IPS-NIHi11 (cell line): Measurements from ENCODE around the gene VIPR1.
"Not testable (repeated sequence)": the region's sequence is repeated elsewhere in the genome, so short reads cannot be mapped to it uniquely, and the experiment has no call there.

Experiments used
- DNase-seq: peaks from one replicate; pipeline ENCODE4 v3.0.0; 2012; ENCODE audit warnings: mixed read lengths, low spot score

The VIPR1 gene

DNA sequence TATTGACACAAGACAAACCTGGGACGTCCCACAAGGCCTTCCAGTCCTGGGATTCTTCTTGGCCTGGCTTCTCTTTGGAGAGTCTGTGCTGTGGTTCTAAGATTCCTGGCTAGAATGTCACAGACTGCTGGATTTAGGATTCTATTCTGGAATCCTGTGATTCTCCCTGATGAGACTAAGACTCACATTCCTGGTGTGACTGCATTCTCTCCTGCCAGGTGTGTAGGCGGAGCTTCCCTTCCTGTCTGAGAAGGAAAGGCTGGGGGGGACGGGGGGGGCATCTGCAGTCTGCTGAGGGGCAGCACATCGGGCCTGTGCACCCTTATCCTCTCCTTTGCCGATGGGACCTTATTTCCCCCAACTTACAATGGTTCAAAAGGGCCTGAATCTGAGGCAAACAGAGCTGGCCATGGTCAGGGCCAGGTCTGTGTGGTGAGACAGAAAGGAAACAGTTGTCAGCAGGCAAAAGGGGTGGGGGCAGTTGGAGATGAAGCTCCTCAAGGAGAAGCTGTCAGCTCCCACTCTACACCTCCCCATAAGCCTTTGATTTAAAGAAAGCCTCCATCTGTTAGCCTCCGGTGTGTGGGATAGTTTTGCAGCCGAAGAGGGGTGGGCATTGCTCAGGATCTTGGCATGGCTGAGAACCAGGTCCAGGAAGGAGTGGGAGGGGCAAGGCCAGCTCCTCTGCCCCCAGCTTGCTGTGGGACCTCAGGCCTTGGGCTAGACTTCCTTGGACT is 30.9 kb downstream of the VIPR1 start:
- no peak for DNase-seq

DNA sequence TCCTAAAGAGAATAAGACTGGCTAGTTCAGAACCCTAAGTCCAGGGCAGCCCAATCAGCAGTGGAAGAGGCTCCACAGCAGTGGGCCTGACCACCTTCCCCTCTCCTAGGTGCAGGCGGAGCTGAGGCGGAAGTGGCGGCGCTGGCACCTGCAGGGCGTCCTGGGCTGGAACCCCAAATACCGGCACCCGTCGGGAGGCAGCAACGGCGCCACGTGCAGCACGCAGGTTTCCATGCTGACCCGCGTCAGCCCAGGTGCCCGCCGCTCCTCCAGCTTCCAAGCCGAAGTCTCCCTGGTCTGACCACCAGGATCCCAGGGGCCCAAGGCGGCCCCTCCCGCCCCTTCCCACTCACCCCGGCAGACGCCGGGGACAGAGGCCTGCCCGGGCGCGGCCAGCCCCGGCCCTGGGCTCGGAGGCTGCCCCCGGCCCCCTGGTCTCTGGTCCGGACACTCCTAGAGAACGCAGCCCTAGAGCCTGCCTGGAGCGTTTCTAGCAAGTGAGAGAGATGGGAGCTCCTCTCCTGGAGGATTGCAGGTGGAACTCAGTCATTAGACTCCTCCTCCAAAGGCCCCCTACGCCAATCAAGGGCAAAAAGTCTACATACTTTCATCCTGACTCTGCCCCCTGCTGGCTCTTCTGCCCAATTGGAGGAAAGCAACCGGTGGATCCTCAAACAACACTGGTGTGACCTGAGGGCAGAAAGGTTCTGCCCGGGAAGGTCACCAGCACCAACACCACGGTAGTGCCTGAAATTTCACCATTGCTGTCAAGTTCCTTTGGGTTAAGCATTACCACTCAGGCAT is 33.7 kb downstream of the VIPR1 start:
- peak; percentile 87 for DNase-seq

DNA sequence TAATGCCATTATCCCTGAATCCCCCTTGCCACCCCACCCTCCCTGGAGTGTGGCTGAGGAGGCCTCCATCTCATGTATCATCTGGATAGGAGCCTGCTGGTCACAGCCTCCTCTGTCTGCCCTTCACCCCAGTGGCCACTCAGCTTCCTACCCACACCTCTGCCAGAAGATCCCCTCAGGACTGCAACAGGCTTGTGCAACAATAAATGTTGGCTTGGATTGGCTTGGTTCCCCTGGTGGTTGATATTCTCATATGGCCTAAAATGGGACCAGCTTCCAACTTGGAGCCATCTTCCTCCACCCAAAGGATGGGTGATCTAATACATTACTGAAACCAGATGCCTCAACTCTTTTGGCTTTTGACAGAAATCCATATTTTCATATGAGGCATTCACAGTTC is 34.9 kb downstream of the VIPR1 start:
- DNase-seq, result no peak

DNA sequence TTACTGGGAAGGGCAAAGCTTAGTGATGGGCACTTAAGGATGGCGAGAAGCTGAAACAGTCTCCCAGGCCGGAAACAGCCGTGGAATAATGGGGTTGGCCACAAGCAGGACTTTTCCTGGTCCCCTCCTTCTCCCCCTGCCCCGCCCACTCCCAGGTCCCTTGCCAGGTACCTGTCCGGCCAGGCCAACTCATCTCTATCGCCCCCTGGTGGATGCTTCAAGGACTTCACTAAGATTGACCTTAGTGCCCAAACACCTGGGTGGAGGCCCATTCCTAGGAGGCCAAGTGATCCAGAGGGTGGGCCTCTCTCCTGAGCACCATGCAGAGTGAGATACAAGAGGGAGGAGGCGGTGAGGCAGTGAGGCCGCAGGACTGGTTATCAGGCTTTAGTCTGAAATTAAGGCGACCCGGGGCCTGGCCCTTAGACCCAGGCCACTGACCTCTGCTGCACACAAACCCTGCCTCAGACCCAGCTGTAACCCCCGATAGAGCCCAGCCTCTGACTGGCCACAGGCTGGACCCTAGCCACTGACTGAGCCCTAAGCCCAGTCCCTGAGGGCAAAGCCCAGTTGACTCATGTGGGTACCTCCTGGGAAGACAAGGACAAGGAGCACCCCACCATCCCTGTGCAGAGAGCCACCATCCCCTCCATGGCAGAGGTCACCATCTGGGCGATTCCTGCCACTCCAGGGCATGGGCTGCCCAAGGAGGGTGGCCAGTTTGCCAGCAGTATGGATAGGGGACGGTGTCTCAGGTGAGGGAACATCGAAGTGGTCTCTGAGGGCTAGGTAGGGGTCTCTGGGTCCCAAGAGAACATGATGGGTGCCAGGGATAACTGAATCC is 37.6 kb downstream of the VIPR1 start:
- peak; percentile 95 for DNase-seq

DNA sequence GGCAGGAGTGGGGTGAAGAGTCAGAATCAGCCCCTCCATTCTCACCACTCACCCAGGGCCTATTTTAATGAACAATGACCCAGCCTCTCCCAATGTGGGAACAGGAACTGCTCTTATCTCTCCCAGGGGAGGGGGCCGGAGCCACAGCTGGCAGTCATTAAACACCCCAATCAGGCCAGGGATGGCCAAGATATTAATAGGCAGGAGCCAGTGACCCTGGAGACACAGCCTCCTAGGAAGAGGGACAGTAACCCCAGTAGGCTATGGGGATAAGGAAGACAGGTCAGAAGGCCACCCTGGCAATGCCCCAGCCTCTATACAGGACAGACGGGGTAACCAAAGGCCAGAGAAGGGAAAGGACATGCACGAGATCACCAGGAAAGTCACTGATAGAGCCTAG is 38.6 kb downstream of the VIPR1 start:
- DNase-seq, result no peak

- DNase-seq, result no peak
These were observed 42.2 kb downstream of the VIPR1 start for GRCh38 chr3:42544492-42545283.

DNA sequence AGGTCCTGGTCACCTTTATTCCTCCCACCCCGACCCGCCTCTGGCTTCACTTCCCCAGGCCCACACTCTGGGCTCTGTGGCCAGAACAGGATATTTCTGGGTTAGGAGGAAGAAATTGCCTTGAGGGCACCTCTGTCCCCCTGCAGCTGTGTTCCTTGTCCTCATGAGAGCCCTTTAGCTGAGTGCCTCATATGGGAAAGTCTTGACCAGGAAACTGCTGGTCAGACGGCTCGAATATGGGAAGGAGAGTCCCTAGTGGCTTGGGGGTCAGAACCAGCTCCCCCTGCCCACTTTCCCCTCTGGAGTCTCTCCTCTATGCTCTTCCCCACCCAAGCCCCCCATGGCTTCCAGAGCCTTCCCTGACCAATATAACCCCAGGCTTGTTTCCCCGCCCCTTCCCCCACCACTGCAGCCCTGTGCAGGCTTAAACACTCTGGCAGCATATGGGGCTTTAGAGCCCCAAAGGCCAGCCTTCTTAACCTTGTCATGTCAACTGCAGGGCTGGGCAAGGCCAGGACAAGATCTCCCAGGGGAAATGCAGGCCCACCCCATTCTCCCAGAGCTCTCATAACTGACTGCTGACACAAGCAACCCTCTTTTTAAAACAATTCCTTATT is 42.9 kb downstream of the VIPR1 start:
- no peak for DNase-seq

GRCh38 chr3:42546691-42547213 is 44.3 kb downstream of the VIPR1 start:
- no peak for DNase-seq

- peak; percentile 84 for DNase-seq
These were observed 45.0 kb downstream of the VIPR1 start for GRCh38 chr3:42547401-42547945.

- DNase-seq, result no peak
These were observed 46.7 kb downstream of the VIPR1 start for GRCh38 chr3:42549131-42549530.

- DNase-seq, result no peak
These were observed 47.8 kb downstream of the VIPR1 start for GRCh38 chr3:42550250-42550649.

DNA sequence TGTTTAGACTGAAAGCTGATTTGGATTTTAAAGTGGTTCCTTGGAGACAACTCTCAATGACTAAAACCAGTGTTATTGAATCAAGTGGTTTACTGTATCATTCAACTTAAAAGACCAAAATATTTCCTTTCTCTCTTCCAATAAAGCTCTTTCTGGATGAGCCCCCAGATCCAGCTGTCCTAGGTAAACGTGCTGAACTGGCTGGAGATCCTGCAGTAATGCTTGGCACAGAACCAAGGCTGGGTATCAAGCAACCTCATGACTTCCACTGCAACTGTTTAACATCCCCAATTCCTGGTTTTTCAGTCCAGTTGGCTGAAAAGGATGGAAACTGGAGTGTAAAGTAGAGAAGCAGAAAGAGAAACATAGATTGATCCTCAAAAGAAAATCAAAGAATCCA is 50.4 kb downstream of the VIPR1 start:
- DNase-seq, result no peak

- no peak for DNase-seq
These were observed 53.7 kb downstream of the VIPR1 start for GRCh38 chr3:42556089-42556632.

DNA sequence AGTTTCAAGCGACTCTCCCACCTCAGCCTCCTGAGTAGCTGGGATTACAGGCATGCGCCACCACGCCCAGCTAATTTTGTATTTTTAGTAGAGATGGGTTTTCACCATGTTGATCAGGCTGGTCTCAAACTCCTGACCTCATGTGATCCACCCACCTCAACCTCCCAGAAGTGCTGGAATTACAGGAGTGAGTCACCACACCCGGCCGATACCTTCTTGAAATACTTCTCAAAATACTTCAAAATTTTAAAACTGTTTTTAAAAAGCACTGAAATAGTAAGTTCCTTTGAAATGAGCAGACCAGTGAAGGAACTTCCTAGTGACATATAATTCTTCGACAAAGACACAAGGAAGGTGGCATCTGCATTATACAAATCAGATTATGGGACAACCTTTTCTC is 54.4 kb downstream of the VIPR1 start:
- not testable (repeated sequence) for DNase-seq

DNA sequence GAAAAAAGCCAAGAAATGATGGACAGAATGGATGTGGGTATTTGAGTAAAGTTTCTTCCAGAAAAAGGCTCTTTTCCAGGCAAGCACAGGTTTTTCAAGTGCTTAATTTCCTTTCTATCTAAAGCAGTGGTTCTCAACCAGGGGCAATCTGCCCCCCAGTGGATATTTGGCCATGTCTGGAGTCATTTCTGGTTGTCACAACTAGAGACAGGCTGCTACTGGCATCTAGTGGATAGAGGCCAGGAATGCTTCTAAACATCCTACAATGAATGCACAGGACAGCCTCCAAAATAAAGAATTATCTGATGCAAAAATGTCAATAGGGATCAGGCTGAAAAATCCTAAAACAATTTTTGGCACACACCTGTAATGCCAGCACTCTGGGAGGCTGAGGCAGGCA is 55.4 kb downstream of the VIPR1 start:
- DNase-seq, result no peak

DNA sequence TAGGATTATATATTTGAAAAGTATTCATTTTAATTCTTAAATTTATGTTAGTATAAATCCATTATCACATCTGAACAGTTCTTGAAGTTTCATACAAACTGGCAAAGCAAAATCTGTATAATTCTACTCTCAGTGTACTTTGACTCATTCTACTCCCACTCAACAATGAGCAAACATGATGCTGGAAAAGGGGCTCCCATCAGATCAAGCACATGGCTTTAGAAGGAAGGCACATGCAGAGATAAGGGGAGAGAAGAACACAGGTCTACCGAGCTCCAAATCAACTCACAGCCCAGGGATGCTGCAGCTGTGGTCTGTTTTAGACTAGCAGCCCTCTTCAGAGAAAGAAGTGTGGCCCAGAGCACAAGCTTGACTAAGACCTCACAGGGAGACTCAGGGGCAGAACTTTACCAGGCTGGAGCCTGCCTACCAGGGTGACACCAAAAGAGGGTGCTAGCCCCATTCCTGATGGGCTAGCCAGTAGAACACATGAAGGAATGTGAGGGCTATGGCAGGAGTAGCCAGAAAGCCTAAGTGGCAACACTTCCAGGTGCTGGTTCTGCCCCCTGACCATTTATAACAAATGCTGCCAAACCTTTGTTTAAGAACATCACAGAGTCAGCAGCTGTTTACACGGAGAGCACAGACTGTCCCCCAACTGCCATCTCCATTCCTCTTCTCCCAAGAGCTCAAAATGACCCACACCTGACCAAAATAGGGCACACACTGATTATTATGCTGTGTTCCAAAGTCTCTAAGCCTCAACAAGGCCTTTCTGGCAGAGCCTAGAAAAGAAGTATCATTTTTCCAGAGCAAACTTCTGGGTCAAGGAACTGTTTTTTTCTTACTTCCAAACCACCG is 59.8 kb downstream of the VIPR1 start:
- no peak for DNase-seq

- DNase-seq, result no peak
These were observed 67.2 kb downstream of the VIPR1 start for GRCh38 chr3:42569593-42570142.

DNA sequence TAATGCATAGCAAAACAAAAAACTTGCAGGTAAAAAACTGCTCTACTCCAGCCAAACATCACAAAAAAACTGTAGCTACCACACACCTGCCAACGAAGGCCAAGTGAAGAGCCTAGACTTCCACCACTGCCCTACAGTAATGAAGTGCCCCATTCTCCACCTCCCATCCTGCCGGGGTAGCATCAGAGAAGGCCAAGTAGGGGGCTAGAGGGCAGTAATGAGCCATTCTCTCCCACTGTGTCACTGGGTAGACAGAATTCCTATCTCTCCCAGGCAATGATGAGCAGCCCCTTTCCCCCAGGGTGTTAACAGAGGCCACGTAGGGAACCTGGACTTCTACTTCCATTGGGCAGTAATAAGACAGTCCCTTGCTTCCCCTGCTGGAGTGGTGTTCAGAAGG is 69.8 kb downstream of the VIPR1 start:
- peak; percentile 78 for DNase-seq

GRCh38 chr3:42575137-42575741 is 72.8 kb downstream of the VIPR1 start:
- DNase-seq, result no peak
